DMS 273 (cell line): ENCODE data around the gene PALM.
A peak's percentile ranks its signal among the peaks of the same experiment; 100 is the strongest.
"Not testable (repeated sequence)": the region's sequence is repeated elsewhere in the genome, so short reads cannot be mapped to it uniquely, and the experiment has no call there.

ENCODE experiments used
- DNase-seq: peaks from one replicate; lab custom pipeline; 2025; ENCODE audit not compliant: unreplicated experiment; lab: John Stamatoyannopoulos, UW

PALM gene

GRCh38 chr19:678791-679388, 29.8 kb upstream of the PALM start:
- DNase-seq, result no peak

- peak; percentile 85 for DNase-seq
These were observed 29.1 kb upstream of the PALM start for GRCh38 chr19:679418-680286.

DNA sequence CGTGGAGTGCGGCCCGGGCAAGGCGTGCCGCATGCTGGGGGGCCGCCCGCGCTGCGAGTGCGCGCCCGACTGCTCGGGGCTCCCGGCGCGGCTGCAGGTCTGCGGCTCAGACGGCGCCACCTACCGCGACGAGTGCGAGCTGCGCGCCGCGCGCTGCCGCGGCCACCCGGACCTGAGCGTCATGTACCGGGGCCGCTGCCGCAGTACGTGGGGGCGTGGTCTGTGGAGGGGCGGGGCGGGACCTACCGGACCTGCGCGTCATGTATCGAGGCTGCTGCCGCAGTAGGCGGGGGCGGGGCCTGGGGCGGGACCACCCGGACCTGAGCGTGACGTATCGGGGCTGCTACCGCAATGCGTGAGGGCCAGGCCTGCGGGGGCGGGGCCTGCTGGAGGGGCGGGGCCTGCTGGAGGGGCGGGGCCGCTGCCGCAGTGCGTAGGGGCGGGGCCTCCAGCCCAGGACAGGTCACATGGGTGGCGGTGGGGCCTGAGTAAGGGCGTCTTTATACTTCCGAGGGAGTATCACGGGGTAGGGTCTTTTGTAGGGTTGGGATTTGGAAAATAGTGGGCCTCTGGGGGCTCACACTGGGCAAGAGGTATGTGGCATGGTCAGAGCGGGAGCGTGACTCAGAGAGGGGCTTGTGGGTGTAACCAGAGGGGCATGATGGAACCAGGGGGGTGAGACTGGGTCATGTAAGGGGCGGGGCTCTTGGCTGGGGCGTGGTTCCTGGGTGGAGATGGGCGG, 28.3 kb upstream of the PALM start:
- DNase-seq, result peak; percentile 98

- no peak for DNase-seq
These were observed 27.4 kb upstream of the PALM start for GRCh38 chr19:681029-682019.

- no peak for DNase-seq
These were observed 25.9 kb upstream of the PALM start for GRCh38 chr19:682678-683320.

GRCh38 chr19:685454-685931, 23.2 kb upstream of the PALM start:
- no peak for DNase-seq

- DNase-seq, result no peak
These were observed 22.0 kb upstream of the PALM start for GRCh38 chr19:686589-687297.

GRCh38 chr19:687569-688166, 21.1 kb upstream of the PALM start:
- DNase-seq, result no peak

GRCh38 chr19:688214-688613, 20.5 kb upstream of the PALM start:
- no peak for DNase-seq

DNA sequence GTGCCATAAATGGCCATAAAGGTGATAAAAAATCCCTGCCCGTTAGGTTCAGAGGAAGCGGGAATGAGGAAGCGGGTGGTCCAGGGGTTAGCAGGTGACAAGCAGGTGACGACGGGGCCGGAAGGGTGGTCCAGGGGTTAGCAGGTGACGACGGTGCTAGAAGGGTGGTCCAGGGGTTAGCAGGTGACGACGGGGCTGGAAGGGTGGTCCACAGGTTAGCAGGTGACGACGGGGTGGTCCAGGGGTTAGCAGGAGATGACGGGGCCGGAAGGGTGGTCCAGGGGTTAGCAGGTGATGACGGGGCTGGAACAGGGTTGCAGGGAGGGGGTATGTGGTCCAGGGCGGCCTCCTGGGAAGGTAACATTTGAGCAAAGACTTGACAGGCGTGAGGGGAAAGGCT, 19.7 kb upstream of the PALM start:
- no peak for DNase-seq

- DNase-seq, result no peak
These were observed 18.5 kb upstream of the PALM start for GRCh38 chr19:690203-690602.

DNA sequence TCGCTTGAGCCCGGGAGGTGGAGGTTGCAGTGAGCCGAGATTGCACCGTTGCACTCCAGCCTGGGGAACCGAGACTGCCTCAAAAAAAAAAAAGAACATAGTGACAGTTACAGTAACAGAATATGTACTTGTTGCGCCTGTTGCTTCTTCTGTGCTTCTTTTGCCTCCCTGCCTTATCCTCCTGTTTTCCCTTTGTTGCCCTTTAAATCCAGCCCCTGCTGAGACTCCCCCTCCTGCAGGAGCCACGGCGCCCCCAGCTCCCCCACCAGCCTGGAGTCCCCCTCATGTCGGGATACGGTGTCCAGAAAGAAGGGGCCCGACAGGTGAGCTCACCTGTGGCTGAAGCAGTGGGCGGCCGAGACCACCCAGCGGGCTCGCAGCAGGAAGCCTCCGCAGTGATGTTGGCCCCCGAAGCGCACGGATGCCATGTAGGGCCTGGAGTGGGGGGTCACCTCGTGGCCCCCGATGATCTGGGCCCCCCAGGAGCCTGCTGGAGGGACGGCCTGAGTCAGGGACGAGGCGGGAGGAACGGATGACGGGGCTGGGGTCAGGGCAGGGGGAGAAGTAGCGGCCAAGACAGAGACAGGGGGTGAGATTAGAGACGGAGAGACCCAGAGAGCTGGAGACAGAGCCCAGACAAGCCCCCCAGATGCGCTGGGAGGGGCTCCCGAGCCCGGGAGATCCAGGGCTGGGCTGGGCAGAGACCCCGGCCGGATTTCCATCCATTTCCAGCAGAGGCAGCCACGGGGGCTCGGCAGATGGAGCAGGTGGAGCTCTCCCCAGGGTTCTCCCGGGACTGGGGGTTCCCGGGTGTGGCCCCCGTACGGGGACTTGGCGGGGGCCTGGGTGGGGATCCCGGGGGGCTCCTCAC, 14.0 kb upstream of the PALM start:
- DNase-seq, result no peak

- DNase-seq, result no peak
These were observed 13.3 kb upstream of the PALM start, which contains the start of gene PRSS57 for GRCh38 chr19:695352-695949. Gene PRSS57, minus strand, starts transcription at chr19:695452. Its CDS starts 22 bp downstream, at chr19:695430.

DNA sequence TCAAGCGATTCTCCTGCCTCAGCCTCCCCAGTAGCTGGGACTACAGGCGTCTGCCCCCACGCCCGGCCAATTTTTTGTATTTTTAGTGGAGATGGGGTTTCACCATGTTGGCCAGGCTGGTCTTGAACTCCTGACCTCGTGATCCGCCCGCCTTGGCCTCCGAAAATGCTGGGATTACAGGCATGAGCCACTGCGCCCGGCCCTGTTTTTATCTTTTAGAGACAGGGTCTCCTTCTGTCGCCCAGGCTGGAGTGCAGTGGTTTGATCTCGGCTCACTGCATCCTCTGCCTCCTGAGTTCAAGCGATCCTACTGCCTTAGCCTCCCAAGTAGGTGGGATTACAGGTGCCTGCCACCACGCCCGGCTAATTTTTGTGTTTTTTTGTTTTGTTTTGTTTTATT, 10.2 kb upstream of the PALM start:
- DNase-seq, result not testable (repeated sequence)

DNA sequence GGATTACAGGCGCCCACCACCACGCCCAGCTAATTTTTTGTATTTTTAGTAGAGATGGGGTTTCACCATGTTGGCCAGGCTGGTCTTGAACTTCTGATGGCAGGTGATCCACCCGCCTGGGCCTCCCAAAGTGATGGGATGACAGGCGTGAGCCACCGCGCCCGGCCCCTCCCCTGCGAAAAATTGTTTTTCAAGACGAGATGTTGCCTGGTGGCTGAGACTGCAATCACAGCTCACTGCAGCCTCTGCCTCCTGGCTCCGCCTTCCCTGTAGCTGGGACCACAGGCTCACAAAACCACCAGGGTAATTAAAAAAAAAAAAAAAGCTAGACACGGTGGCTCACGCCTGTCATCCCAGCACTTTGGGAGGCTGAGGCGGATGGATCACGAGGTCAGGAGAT, 8.8 kb upstream of the PALM start:
- DNase-seq, result peak; percentile 35

GRCh38 chr19:702847-703246, 5.9 kb upstream of the PALM start:
- DNase-seq, result not testable (repeated sequence)

DNA sequence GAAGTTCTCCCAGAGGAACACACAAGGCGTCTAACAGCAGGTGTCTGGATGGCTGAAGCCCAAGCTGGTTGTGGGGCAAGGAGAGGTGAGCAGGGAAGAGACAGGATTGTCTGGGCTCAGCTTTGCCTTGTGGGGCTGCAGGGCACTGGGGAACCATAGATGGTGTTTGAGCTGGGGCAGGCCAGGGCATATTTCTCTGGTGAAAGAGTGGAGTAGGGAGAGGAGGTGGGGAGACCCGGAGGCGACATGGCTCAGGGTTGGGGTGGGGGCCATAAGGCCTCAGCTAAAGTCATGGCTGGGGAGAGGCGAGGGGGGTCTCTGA, 5.4 kb upstream of the PALM start:
- DNase-seq, result no peak
